ENCODE data around the gene FBL.
"Not testable (repeated sequence)": the region's sequence is repeated elsewhere in the genome, so short reads cannot be mapped to it uniquely, and the experiment has no call there.

Gene FBL

DNA sequence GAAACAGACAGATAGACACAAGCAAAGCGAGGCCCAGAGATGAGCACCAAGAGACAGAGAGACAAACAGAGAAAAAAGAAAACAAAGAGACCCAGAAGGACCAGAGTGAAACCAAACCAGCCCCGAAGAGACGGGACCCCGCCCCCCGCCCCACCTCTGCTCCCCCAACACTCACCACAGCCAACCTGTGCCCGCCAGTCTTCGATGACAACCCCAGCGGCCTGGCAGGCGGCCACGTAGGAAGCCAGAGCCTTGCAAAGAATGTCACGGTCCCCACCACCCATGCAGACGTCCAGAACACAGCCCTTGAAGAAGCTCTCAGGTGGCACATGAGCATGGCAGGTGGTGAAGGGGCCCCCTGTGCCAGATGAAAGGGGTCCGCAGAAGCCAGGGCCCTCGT is 31.3 kb upstream of the FBL start:
- in situ Hi-C loops (cut with MboI; ENCODE audit: low sequenced_read_pairs): not testable (repeated sequence)

DNA sequence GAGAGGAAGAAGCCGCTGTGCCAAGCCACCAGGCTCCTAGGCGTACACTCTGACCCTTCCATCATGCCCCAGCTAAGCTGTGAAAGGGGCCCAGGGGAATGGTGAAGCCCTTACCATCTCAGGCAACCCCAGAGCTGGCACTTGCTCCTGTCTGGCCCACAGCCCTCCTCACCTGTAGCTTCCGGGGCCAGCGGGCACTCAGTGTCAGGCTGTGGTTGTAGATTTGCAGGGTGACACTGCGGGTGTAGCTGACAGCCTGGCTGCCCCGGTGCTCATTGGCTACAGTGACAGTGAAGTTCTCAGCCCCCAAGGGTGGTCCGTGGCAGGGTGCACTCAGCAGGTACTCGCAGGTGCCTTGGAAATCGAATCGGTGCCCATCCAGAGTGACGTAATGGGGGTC is 30.3 kb upstream of the FBL start:
- in situ Hi-C loops (cut with MboI; ENCODE audit: low sequenced_read_pairs): not testable (repeated sequence)

DNA sequence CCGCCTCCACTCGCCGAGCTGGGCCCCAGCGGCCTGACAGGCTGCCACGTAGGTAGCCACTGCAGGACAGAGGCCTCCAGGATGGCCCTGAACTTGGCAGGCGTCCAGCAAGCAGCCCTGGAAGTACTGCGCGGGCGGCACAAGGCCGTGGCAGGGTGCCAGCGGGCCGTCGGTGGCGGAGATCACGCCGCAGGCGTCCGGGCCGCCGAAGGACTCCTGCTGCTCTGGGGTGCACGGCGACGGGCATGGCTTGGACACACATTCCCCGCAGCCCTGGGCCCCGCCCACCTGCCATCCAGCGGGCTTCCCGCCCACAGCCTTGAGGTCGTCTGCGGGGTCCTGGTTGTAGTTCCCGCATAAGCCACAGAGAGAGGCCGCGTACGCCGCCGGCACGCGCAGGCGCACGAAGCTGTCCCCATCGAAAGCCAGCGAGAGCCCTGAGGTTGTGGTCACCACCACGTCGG is 29.3 kb upstream of the FBL start:
- in situ Hi-C loops (cut with MboI; ENCODE audit: low sequenced_read_pairs): not testable (repeated sequence)

DNA sequence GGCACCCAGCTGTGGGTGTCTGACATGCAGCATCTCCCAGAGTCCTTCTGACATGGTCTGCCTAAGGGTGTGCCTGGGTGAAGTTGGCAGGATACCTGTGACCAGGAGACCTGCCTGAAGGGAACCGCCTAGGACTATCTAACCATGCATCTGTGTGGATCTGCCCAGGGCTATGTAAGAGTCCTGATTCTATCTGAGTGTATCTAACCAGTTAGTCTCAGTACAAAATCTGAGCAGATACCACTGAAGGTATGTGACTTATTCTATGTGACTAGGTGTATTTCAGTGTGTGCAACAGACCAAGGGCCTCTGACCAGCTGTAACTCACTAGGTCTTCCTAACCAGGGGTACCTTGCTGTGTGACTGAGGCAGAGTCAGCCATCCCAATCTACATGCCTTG is 28.2 kb upstream of the FBL start:
- in situ Hi-C loops (cut with MboI; ENCODE audit: low sequenced_read_pairs): no loop called here

DNA sequence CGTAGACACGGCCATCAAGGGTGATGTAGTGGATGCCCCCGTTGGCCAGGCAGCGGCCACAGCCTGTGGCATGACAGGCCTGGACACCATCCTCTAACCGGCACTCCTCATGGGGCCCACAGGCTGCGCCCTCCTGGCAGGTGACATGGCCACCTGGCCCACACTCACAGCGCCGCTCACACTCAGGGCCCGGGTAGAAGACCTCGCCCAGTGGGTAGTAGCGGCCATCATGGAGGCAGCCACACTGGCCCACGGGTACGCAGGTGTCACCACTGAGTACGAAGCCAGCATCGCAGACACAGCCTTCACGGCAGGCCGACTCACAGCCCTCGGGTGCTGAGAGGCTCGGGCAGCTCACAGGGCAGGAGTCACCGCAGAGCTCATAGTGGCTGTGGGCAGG is 27.2 kb upstream of the FBL start:
- in situ Hi-C loops (cut with MboI; ENCODE audit: low sequenced_read_pairs): no loop called here

DNA sequence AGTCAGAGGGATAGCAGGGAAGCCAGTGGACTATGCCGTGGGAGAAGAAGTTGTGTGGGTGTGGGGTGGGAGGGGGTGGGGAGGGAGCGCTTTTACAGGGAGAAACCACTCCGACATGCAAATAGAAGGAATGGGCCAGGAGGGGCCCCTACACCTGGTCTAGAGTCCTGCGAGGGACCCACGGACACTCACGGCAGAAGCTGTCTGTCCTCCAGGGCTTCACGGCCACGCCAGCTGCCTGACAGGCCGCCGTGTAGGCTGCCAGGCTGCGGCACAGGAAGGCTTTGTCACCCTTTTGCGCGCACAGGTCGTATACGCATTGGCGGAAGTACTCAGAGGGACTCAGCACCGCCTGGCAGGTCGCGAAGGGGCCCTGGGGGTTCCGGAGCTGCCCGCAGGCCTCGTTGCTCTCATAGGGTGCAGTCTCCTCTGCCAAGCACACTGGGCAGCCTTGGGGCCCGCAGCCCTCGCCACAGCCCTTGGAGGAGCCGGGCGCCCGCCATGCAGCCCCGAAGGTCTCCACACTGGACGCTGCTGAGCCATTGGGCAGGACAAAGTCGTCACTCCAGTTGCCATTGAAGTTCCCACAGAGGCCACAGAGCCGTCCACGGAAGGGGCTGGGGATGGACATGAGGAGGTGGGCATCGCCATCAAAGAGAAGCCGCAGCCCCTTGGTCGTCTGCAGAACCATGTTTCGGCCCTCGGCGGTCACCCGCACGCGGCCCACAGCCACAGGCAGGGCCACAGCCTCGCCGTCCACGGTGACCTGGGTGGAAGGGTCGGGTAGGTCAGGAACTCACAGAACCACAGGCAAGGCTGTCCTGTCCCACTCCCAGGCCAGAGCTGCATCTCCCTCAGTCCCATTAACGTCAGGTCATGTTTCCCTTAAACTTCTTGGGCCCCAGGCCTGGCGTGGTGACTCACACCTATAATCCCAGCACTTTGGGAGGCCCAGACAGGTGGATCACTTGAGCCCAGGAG is 26.0 kb upstream of the FBL start:
- in situ Hi-C loops (cut with MboI; ENCODE audit: low sequenced_read_pairs): no loop called here

DNA sequence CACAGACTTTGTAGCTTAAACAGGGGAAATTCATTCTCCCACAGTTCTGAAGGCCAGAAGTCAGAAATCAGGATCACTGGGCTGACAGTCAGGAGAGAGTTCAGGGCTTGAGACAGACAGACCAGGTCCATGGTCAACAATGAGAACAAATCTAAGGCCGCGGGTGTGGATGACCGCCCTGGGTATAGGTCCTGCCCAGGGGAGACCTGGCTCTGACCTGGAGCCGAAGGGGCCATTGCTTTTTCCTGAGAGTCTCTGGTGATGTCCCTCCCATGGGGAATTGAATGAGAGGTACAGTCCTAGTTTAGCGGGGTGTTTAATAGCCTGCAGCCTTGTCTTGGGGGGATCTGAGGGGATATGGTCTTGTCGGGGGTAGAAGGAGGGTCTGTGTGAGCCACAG is 25.2 kb upstream of the FBL start:
- in situ Hi-C loops (cut with MboI; ENCODE audit: low sequenced_read_pairs): no loop called here

DNA sequence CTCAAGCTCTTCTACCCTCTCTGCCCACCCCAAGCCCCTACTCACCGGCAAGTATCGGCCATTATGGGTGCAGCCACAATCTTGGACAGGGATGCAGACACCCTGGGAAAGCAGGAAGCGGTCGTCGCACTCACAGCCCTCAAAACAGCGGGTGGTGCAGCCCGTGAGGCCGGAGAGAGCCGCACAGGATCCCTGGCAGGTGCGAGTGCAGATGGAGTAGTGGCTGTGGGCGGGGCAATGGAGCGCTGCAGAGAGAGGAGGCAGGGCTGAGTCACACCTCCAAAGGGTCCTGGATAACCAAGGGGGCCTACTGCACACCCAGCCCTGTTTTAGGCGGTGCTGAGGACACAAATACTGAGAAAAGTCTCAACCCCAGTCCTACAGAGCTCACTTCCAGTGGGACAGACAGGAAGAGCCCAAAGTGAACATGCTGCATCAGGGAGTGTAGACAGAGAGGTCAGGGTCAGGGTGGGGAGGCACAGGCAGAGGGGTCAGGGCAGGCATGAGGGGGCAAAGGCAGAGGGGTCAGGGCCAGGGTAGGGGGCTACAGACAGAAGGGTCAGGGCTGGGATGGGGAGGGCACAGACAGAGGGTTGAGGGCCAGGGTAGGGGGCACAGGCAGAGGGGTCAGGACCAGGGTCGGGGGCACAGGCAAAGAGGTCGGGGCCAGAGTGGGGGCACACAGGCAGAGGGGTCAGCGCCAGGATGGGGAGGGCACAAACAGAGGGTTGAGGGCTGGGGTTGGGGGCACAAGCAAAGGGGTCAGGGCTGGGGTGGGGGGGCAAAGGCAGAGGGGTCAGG is 24.2 kb upstream of the FBL start:
- in situ Hi-C loops (cut with MboI; ENCODE audit: low sequenced_read_pairs): no loop called here

DNA sequence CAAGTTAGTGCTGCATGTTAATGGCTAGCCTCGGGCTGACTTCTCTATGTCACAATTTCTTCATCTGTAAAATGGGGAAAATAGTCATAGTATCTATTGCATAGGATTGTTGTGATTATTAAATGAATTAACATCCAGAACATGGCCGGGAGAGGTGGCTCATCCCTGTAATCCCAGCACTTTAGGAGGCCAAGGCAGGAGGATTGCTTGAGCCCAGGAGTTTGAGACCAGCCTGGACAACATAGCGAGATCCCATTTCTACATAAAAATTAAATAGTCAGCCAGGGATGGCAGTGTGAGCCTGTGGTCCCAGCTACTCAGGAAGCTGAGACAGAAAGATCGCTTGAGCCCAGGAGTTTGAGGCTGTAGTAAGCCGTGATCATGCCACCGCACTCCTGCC is 21.8 kb upstream of the FBL start:
- in situ Hi-C loops (cut with MboI; ENCODE audit: low sequenced_read_pairs): no loop called here

DNA sequence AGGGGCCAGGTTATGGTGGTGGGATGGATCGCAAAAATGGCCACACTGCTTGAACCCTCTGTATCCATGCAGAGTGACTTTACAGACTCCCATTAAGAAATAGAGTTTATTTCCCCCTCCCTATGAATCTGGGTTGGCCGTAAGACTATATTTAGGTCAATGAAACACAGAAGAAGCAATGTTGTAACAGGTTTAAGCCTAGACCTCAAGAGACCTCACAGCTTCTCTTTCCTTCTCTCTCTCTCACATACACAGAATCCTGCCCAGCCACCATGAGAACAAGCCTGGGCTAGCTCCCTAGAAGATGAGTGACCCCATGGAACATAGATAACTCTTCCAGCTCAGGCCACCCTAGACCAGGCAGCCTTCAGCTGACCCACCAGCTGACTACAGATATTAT is 21.0 kb upstream of the FBL start:
- in situ Hi-C loops (cut with MboI; ENCODE audit: low sequenced_read_pairs): no loop called here

DNA sequence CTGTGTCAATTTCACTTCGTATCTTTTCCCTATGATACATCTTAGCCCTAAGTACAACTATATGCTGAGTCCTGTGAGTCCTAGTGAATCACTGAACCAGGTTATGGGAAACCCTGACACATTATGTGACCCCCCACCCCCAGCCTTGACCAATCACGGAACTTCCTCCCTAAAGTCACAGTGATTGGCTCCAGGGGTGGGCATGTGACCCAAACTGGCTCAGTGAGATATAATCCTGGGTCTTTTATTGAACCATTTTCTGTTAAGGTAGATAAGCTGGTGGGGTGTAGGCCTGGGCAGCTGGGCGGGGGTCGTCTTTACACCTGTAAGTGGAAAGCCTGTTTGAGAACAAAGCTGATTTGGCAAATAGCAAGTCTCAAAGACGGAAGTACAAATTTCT is 19.8 kb upstream of the FBL start:
- in situ Hi-C loops (cut with MboI; ENCODE audit: low sequenced_read_pairs): no loop called here

DNA sequence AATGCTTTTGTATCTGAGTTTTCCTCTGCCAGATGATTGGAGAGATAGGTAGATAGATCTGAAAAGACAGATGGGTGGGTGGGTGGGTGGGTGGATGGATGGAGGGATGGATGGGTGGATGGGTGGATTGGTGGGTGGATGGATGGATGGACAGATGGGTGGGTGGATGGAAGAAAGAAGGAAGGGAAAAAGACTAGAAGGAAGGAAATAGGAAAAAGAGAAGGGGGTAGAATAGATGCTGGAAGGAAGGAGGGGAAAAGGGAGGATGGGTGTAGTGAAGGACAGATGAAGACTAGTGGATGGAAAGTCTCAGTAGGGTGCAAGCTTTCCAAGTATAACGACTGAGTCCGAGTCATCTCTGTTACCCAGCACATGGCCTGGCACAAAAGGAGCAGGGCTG is 19.0 kb upstream of the FBL start:
- in situ Hi-C loops (cut with MboI; ENCODE audit: low sequenced_read_pairs): no loop called here

DNA sequence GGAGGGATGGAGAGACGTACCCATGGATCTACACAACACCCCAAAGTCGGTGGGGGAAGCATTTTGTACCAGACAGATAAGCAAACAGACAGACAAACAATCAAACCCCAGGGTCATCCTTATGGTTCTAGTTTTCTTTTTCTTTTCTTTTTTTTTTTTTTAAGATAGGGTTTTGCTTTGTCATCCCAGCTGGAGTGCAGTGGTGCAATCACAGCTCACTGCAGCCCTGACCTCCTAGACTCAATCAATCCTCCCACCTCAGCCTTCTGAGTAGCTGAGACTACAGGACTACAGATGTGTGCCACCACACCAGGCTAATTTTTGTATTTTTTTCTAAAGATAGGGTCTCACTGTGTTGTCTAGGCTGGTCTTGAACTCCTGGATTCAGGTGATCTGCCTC is 17.9 kb upstream of the FBL start:
- in situ Hi-C loops (cut with MboI; ENCODE audit: low sequenced_read_pairs): no loop called here

DNA sequence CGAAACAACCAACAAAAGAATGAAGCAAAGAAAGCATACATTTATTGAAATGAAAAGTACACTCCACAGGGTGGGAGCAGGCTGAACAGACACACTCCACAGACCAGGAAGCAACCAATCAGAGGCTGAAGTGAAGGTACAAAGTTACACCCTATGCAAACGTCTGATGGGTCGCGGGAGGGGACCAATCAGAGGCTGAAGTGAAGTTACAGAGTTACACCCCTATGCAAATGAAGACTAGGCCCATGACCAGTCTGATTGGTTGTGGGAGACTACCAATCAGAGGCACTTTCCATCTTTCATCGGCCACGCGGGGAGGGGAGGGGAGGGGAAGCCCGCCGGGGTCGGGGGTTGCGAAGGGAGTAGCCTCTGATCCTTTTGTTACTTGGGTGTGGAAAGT is 12.4 kb upstream of the FBL start:
- in situ Hi-C loops (cut with MboI; ENCODE audit: low sequenced_read_pairs): no loop called here

DNA sequence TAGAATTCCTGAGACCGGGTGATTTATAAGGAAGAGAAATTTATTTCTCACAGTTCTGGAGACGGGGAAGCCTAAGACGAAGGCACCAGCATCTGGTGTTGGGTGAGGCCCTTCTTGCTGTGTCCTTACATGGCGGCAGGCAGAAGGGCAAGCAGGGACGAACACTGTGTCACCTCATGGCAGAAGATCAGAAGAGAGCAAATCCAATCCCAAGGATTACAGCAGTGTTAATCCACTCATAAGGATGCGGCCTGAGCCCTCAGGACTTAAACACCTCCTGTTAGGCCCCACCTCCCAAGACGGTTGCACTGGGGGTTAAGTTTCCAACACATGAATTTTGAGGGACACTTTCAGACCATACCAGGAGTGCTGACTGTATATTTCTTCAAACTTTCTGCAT is 6.7 kb upstream of the FBL start:
- in situ Hi-C loops (cut with MboI; ENCODE audit: low sequenced_read_pairs): no loop called here

DNA sequence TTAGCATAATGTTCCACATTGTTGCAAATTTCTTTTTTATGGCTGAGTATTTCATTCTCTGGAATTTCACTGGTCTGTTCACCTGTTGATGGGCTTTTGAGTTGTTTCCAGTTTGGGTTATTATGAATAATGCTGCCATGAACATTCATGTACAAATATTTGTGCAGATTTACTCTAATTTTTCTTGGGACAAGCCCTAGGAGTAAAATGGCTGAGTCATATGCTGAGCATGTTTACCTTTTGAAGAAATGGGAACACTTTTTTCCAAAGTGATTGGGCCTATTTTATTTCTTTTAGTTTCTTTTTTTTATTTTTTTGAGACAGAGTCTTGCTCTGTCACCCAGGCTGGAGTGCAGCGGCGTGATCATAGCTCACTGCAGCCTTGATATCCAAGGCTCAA is 4.7 kb upstream of the FBL start:
- in situ Hi-C loops (cut with MboI; ENCODE audit: low sequenced_read_pairs): no loop called here

DNA sequence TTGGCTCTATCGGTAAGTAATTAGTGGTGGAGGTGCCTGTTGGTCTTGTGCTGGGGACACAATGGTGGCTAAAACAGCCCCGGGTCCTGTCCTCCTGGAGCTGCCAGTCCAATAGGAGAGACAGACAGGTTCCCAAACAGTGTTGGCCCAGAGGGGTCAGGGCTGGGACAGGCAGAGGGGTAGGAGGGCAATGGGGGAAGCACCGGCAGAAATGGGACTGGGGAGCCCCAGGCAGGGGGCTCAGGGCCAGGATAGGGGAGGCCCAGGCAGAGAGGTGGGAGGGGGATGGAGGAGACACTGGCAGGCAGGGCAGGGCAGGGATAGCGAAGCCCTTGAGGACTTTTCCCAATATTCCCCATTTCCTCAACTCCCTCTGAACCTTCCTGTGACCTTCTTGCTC is 2.2 kb upstream of the FBL start:
- in situ Hi-C loops (cut with MboI; ENCODE audit: low sequenced_read_pairs): no loop called here

DNA sequence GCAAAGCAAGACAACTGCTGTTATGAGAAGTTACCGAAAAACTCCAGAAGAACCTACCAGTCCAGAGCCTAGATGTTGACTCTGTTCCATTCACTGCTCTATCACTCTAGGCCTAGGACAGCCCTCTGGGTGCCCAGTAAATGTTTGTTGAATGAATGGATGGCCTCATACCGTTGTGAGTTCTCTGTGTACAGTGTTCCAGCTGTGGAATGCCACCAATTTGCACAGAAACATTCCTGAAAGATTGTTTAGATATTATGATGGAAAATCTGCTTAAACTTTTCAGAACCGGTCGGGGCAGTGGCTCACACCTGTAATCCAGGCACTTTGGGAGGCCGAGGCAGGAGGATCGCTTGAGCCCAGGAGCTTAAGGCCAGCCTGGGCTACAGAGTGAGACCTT is 1.3 kb upstream of the FBL start:
- in situ Hi-C loops (cut with MboI; ENCODE audit: low sequenced_read_pairs): no loop called here

DNA sequence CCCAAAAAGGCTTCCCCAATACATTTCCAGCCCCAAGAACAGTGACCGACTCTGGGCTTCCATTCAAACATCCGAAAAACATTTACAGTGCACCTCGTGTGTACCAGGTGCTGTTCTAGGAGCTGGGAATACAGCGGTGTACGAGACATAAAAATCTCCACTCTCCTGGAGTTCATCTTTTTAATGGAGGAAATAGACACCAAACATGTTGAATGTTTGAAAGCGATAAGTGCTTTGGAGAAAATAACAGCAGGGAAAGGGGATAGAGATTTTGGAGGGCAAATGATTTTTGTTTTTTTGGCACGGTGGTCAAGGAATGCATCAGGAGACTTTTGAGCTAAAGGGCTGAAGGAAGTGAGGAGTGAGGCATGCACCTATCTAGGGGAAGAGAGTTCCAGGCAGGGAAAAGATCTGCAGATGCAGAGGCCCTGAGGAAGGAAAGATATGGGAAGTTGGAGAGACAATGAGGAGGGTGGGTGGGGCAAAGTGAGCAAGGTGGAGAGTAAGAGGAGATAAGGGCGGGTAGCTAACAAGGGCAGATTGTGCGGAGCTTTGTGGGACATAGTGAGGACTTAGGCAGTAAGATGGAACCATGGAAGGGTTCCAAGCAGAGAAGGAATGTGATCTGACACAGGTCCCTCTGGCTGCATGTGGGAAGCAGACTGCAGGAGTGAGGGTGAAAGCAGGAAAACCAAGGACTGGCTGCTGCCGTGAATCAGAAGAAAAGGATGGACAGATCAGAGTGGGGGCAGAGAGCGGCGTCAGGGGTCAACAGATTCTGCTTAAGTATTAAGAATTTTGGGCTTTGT is 703 bp upstream of the FBL start:
- in situ Hi-C loops (cut with MboI; ENCODE audit: low sequenced_read_pairs): no loop called here

DNA sequence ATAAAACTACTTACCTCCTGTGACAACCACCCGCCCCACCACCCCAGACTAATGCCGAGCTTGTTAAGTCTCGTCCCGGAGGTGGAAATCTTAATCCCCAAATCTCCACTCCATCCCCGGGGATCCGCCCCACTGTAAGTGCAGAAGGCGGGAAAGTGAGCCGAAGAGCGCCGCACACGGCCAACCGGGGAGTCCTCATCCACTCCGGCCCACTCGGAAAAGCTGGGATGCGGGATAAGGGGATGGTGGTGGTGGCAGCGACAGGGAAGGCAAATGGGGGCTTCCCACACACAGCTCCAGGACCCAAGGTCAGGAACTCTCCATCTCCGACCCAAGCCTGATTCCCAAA is 621 bp downstream of the FBL start:
- in situ Hi-C loops (cut with MboI; ENCODE audit: low sequenced_read_pairs): no loop called here

DNA sequence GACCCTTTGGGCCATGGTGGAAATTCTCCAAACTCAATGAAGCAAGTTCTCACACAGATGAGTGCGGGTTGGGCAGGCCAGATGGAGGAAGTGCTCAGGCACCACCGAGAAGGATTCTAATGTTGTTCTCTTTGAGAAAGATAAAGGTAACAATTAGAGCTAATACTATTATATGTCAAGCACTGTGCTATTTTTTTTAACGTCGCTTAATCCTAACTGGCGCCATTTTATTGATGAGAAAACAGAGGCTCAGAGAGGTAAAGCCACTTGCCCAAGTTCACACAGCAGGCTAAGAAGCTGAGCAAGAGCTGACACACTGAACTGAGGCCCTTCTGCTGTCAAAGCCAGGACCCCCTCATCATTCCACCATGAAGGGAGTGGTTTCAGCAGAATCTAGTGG is 1.0 kb downstream of the FBL start:
- in situ Hi-C loops (cut with MboI; ENCODE audit: low sequenced_read_pairs): no loop called here
